Endothelial cell of umbilical vein (primary cell): ENCODE results near the gene FRMD4A. TPM values are rescaled to one million over a fixed set of nuclear protein-coding genes. Genes with fewer than 3 reads are reported as not detected.
A peak's percentile ranks its signal among the peaks of the same experiment; 100 is the strongest.

Experiments used
- BruUV-seq: library from RNA; stranded (reverse); fragments of 400-500 nt; replicated peaks from 2 replicates; lab custom pipeline; 2021; lab: Mats Ljungman, UMichigan
- CTCF ChIA-PET: fragments of 300-600, 350-600 bp; sonication (Branson Sonifier 250); formaldehyde crosslinking; loops from one replicate; lab custom pipeline; 2021; ENCODE audit warnings: antibody characterized with exemption, inconsistent platforms; lab: Charles Lee
- POLR2A ChIA-PET: fragments of 300-600, 350-600 bp; sonication (Branson Sonifier 250); formaldehyde crosslinking; loops from one replicate; lab custom pipeline; 2021; ENCODE audit warnings: antibody characterized with exemption, inconsistent platforms; lab: Charles Lee
- DNase-seq: peaks from one replicate; pipeline ENCODE4 v3.0.0-alpha.2; 2011; ENCODE audit warnings: low read depth, low spot score
- FAIRE-seq: peaks from 2 replicates; lab custom pipeline; 2011; peaks lifted over from hg19 to GRCh38; lab: Jason Lieb, UNC
- H2AFZ ChIP-seq: 2 replicates; pipeline ENCODE4 v1.6.0; 2012; ENCODE audit warnings: low read depth, low read length, control low read depth, inconsistent platforms
- H3K27ac ChIP-seq: 2 replicates; pipeline ENCODE4 v1.5.1; 2011; ENCODE audit warnings: low read depth, mild to moderate bottlenecking, control low read depth, low read length, moderate library complexity; ENCODE audit not compliant: insufficient read depth
- H3K27me3 ChIP-seq, 2 experiments: 2 replicates each; pipeline versions ENCODE4 v1.6.0 to v1.6.1; 2011; ENCODE audit warnings: low read length in 2 of 2, mixed read lengths in 1 of 2; ENCODE audit not compliant: control insufficient read depth in 2 of 2, insufficient read depth in 2 of 2
- H3K36me3 ChIP-seq, 2 experiments: 2 replicates in 1 of 2; 3 replicates in 1 of 2; pipeline ENCODE4 v1.5.1; 2011; ENCODE audit warnings: low read length in 2 of 2, mild to moderate bottlenecking in 1 of 2, moderate library complexity in 1 of 2; ENCODE audit not compliant: control insufficient read depth in 2 of 2, insufficient read depth in 2 of 2; ENCODE audit errors: extremely low read depth in 1 of 2
- H3K4me1 ChIP-seq: 3 replicates; pipeline ENCODE4 v1.5.1; 2011; ENCODE audit warnings: mild to moderate bottlenecking, low read length; ENCODE audit not compliant: control insufficient read depth, insufficient read depth; ENCODE audit errors: extremely low read depth
- H3K4me2 ChIP-seq: 2 replicates; pipeline ENCODE4 v1.6.1; 2011; ENCODE audit warnings: low read length, control low read depth, mixed read lengths; ENCODE audit not compliant: insufficient read depth
- H3K4me3 ChIP-seq, 3 experiments: fragments of 200-600 bp in 1 of 3; sonication (generic), shearing (Covaris generic) in 1 of 3; replicated peaks in 1 of 3; 2 replicates each; pipeline ENCODE4 v1.5.1; 2011 to 2016; ENCODE audit warnings: control low read depth in 3 of 3, low read length in 3 of 3, mild to moderate bottlenecking in 2 of 3, inconsistent platforms in 1 of 3, low read depth in 1 of 3, moderate library complexity in 1 of 3; ENCODE audit not compliant: insufficient read depth in 1 of 3
- H3K79me2 ChIP-seq: 2 replicates; pipeline ENCODE4 v1.6.0; 2012; ENCODE audit warnings: low read length, inconsistent platforms; ENCODE audit not compliant: control insufficient read depth, insufficient read depth
- H3K9ac ChIP-seq: replicated peaks from 2 replicates; pipeline ENCODE3; 2011; ENCODE audit warnings: low read length, control low read depth; ENCODE audit not compliant: insufficient read depth; ENCODE audit errors: extremely low read depth
- H3K9me1 ChIP-seq: replicated peaks from 3 replicates; pipeline ENCODE4 v1.6.0; 2011; ENCODE audit warnings: mild to moderate bottlenecking, low read length; ENCODE audit not compliant: control insufficient read depth, insufficient read depth; ENCODE audit errors: extremely low read depth
- H3K9me3 ChIP-seq: replicated peaks from 2 replicates; pipeline ENCODE4 v1.5.1; 2012; ENCODE audit warnings: low read length, inconsistent platforms; ENCODE audit not compliant: control insufficient read depth, insufficient read depth
- H4K20me1 ChIP-seq: replicated peaks from 2 replicates; pipeline ENCODE3; 2011; ENCODE audit warnings: mild to moderate bottlenecking, low read length; ENCODE audit not compliant: control insufficient read depth, insufficient read depth; ENCODE audit errors: extremely low read depth
- EZH2 ChIP-seq: IDR thresholded peaks from 2 replicates; pipeline ENCODE4 v1.6.1; 2012; ENCODE audit warnings: borderline replicate concordance, low read depth, mild to moderate bottlenecking, moderate library complexity, low read length, inconsistent platforms; ENCODE audit not compliant: severe bottlenecking
- FOS ChIP-seq: IDR thresholded peaks from 2 replicates; pipeline ENCODE4 v1.6.1; 2011; ENCODE audit warnings: mild to moderate bottlenecking, low read length, moderate library complexity, borderline replicate concordance; ENCODE audit not compliant: insufficient read depth
- GATA2 ChIP-seq: IDR thresholded peaks from 2 replicates; pipeline ENCODE4 v1.7.0; 2011; ENCODE audit warnings: low read depth, mild to moderate bottlenecking, moderate library complexity, mixed read lengths, low read length; ENCODE audit not compliant: insufficient read length, insufficient read depth
- JUN ChIP-seq: IDR thresholded peaks from 2 replicates; pipeline ENCODE4 v1.6.1; 2011; ENCODE audit warnings: borderline replicate concordance, low read depth; ENCODE audit not compliant: insufficient read length, insufficient read depth
- MYC ChIP-seq: IDR thresholded peaks from one replicate; pipeline ENCODE4 v1.6.1; 2011; ENCODE audit warnings: mild to moderate bottlenecking, low read depth, low read length
- POLR2A ChIP-seq: IDR thresholded peaks from 2 replicates; pipeline ENCODE4 v1.6.1; 2012; ENCODE audit warnings: low read depth, mild to moderate bottlenecking, control low read depth, low read length
- POLR2AphosphoS5 ChIP-seq: IDR thresholded peaks from 2 replicates; pipeline ENCODE4 v1.6.1; 2012; ENCODE audit warnings: low read depth, mild to moderate bottlenecking, control low read depth, low read length, moderate library complexity; ENCODE audit not compliant: insufficient read depth
- dilution Hi-C: fragments of 300-500 bp; cut with MboI; formaldehyde crosslinking; loops from one replicate; pipeline ENCODE4 v1.15.0; 2019; ENCODE audit warnings: low sequenced_read_pairs; ENCODE audit not compliant: extremely low pct_ligation_motif_present
- intact Hi-C: fragments of 100-400 bp; cut with micrococcal nuclease; formaldehyde crosslinking; loops from one replicate; pipeline ENCODE4 v1.10.0; 2022
- polyA plus RNA-seq, 4 experiments: library from polyadenylated mRNA; depleted of rRNA in 3 of 4; stranded (reverse) in 3 of 4; unstranded in 1 of 4; fragments of >200 nt; gene quantifications; 2 replicates each; pipeline versions ENCODE4 v1.2.1 to v1.2.3, GENCODE V29; 2011 to 2012; ENCODE audit warnings: missing spikeins in 1 of 4
- total RNA-seq: library from RNA; stranded (reverse); gene quantifications from 2 replicates; pipeline ENCODE4 v1.2.3, GENCODE V29; 2021
- TF ChIP-seq, protein P1 (sequence below), 2 donors: IDR thresholded peaks; 1 replicate in 1 of 2; 2 replicates in 1 of 2; pipeline ENCODE4 v1.5.1; 2011; ENCODE audit warnings: low read length in 2 of 2, mild to moderate bottlenecking in 2 of 2, moderate library complexity in 2 of 2, control low read depth in 1 of 2, inconsistent platforms in 1 of 2, low read depth in 1 of 2; ENCODE audit not compliant: insufficient read depth in 1 of 2; ENCODE audit errors: extremely low read depth in 1 of 2
- TF ChIP-seq, protein P2 (sequence below): IDR thresholded peaks from 2 replicates; pipeline ENCODE4 v1.6.1; 2011; ENCODE audit not compliant: insufficient read depth, insufficient read length

Gene FRMD4A
- total and polyA plus RNA-seq, 2 donors (not counting 3 experiments of a cell fraction or from before 2014, with no cell fraction given) = 123 to 148 TPM

DNA sequence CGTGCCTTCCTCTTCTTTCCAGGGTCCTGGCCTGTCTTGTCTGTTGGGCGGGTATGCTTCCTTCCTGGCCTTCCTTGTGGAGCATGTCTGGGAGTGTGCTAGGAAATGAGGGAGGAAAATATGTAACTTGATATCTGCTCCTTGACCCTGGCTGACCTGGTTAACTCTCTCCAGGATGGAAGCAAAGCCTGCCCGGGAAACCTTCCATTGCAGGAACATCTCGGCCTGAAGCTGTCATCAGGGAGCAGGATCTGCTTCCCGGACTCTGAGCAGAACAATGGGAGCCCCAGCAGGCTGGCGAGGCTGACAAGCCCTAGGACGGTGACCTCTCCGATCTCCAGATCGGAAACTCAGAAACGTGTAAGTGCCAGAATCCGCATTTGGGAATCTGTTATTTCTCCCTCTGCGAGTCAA, 340.3 kb downstream of the FRMD4A start:
- CTCF ChIA-PET = interaction anchor here (1.4 to 3.1 kb wide), 7 partner anchors 9 to 207 kb away, joined by 3 to 15 read pairs (median 5); no protein-coding TSS in a partner anchor

More for the DNA sequence above, 340.3 kb downstream of the FRMD4A start:
- no peaks in the 10 kb centered on the region for H4K20me1 ChIP-seq
- H3K4me1 ChIP-seq = peaks cover 72% of the 10 kb centered on the region
- H3K27ac ChIP-seq = peak overlapping the region; percentile 95
- peak overlapping the region; percentile 80 for H3K4me2 ChIP-seq
- no peaks in the 10 kb centered on the region for H3K9me3 ChIP-seq
- H2AFZ ChIP-seq = peak overlapping the region; percentile 5
- dilution Hi-C loops = no loop called here
- H3K9ac ChIP-seq = peak overlapping the region; percentile 86
- TF ChIP-seq MYC (peak; percentile 12), POLR2A (peak; percentile 48), POLR2AphosphoS5 (peak; percentile 84), EZH2 (no peak), JUN (no peak), FOS (peak; percentile 60), GATA2 (peak; percentile 87)
- TF ChIP-seq, protein P1, sequence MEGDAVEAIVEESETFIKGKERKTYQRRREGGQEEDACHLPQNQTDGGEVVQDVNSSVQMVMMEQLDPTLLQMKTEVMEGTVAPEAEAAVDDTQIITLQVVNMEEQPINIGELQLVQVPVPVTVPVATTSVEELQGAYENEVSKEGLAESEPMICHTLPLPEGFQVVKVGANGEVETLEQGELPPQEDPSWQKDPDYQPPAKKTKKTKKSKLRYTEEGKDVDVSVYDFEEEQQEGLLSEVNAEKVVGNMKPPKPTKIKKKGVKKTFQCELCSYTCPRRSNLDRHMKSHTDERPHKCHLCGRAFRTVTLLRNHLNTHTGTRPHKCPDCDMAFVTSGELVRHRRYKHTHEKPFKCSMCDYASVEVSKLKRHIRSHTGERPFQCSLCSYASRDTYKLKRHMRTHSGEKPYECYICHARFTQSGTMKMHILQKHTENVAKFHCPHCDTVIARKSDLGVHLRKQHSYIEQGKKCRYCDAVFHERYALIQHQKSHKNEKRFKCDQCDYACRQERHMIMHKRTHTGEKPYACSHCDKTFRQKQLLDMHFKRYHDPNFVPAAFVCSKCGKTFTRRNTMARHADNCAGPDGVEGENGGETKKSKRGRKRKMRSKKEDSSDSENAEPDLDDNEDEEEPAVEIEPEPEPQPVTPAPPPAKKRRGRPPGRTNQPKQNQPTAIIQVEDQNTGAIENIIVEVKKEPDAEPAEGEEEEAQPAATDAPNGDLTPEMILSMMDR (IDR thresholded peaks at IDR 0.05; ENCODE audit: extremely low read depth in 1 of 2, insufficient read depth in 1 of 2, low read depth in 1 of 2, low read length in 2 of 2) = no peak
- TF ChIP-seq, protein P2, sequence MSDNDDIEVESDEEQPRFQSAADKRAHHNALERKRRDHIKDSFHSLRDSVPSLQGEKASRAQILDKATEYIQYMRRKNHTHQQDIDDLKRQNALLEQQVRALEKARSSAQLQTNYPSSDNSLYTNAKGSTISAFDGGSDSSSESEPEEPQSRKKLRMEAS = peak; percentile 19
- H3K36me3 ChIP-seq = no peaks in the 10 kb centered on the region
- POLR2A ChIA-PET = interaction anchor here (0.5 to 0.8 kb wide), 3 partner anchors 31 to 98 kb away, joined by 3 to 8 read pairs (median 5); no protein-coding TSS in a partner anchor
- BruUV-seq = no TSS peak
- peaks cover 14% of the 10 kb centered on the region for H3K79me2 ChIP-seq
- peak; percentile 91 for DNase-seq
- peak; percentile 91 for FAIRE-seq
- H3K27me3 ChIP-seq = no peaks in the 10 kb centered on the region
- H3K4me3 ChIP-seq = peak overlapping the region in 1 of 3 experiments; percentile 36
- intact Hi-C loops = loop anchor here (1.0 to 2.0 kb wide), 5 partner anchors 45 to 203 kb away; no protein-coding TSS in a partner anchor
- H3K9me1 ChIP-seq = no peaks in the 10 kb centered on the region
